OCI-LY1 (cell line): ENCODE results near the gene MPHOSPH6.

Source experiments
- H2AFZ ChIP-seq: fragments of 200-600 bp; sonication (generic), shearing (Covaris generic); 2 replicates; pipeline ENCODE4 v1.6.0; 2014; ENCODE audit warnings: antibody characterized with exemption, mild to moderate bottlenecking, low read length
- H3F3A ChIP-seq: fragments of 200-600 bp; sonication (generic), shearing (Covaris generic); 2 replicates; pipeline ENCODE4 v1.6.0; 2014; ENCODE audit warnings: mild to moderate bottlenecking, antibody characterized with exemption, low read length, moderate library complexity; ENCODE audit not compliant: insufficient read depth
- H3K27ac ChIP-seq: fragments of 200-600 bp; sonication (generic); 2 replicates; pipeline ENCODE4 v1.5.1; 2014; ENCODE audit warnings: low read length, mixed run types, mild to moderate bottlenecking, low read depth; ENCODE audit not compliant: poor library complexity, severe bottlenecking
- H3K27me3 ChIP-seq: fragments of 200-600 bp; sonication (generic); 2 replicates; pipeline ENCODE4 v1.6.0; 2014; ENCODE audit warnings: antibody characterized with exemption, mild to moderate bottlenecking, low read length, moderate library complexity; ENCODE audit not compliant: insufficient read depth
- H3K36me3 ChIP-seq: fragments of 200-600 bp; sonication (generic); 2 replicates; pipeline ENCODE4 v1.6.1; 2014; ENCODE audit warnings: mild to moderate bottlenecking, antibody characterized with exemption, low read length, moderate library complexity, mixed read lengths; ENCODE audit not compliant: insufficient read depth
- H3K4me1 ChIP-seq: fragments of 200-600 bp; sonication (generic); 2 replicates; pipeline ENCODE4 v1.5.1; 2014; ENCODE audit warnings: mild to moderate bottlenecking, low read length, moderate library complexity; ENCODE audit not compliant: insufficient read depth, severe bottlenecking
- H3K4me2 ChIP-seq: fragments of 200-600 bp; sonication (generic), shearing (Covaris generic); 2 replicates; pipeline ENCODE4 v1.6.1; 2014; ENCODE audit warnings: low read length
- H3K4me3 ChIP-seq: fragments of 200-600 bp; sonication (generic); 2 replicates; pipeline ENCODE4 v1.5.1; 2014; ENCODE audit warnings: low read length, low read depth, mild to moderate bottlenecking, mixed read lengths; ENCODE audit not compliant: poor library complexity, severe bottlenecking
- H3K79me2 ChIP-seq: fragments of 200-600 bp; shearing (Covaris generic); 2 replicates; pipeline ENCODE4 v1.6.1; 2016; ENCODE audit warnings: mixed run types, low read length, mixed read lengths; ENCODE audit not compliant: insufficient read depth
- H3K9ac ChIP-seq: fragments of 200-600 bp; sonication (generic), shearing (Covaris generic); 2 replicates; pipeline ENCODE4 v1.6.1; 2014; ENCODE audit warnings: mild to moderate bottlenecking, low read length, mixed read lengths
- H3K9me2 ChIP-seq: fragments of 200-600 bp; sonication (generic), shearing (Covaris generic); 2 replicates; pipeline ENCODE4 v1.6.1; 2014; ENCODE audit warnings: low read depth, mild to moderate bottlenecking, low read length, mixed read lengths
- H3K9me3 ChIP-seq: fragments of 200-600 bp; shearing (Covaris generic); 2 replicates; pipeline ENCODE4 v1.6.1; 2014; ENCODE audit warnings: low read length, mixed read lengths
- H4K20me1 ChIP-seq: fragments of 200-600 bp; sonication (generic), shearing (Covaris generic); 2 replicates; pipeline ENCODE4 v1.6.0; 2016; ENCODE audit warnings: mild to moderate bottlenecking, low read length; ENCODE audit not compliant: insufficient read depth
- EZH2 ChIP-seq: fragments of 200-600 bp; sonication (generic), shearing (Covaris generic); IDR thresholded peaks from 2 replicates; pipeline ENCODE4 v1.8.0; 2017; ENCODE audit warnings: borderline replicate concordance, mixed run types, mild to moderate bottlenecking, antibody characterized with exemption, low read length, moderate library complexity, mixed read lengths
- TF ChIP-seq, protein P1 (sequence below): fragments of 200-600 bp; sonication (generic), shearing (Covaris generic); IDR thresholded peaks from 2 replicates; pipeline ENCODE4 v1.5.1; 2017; ENCODE audit warnings: mild to moderate bottlenecking, antibody characterized with exemption, low read length, moderate library complexity, mixed read lengths

MPHOSPH6 gene

DNA sequence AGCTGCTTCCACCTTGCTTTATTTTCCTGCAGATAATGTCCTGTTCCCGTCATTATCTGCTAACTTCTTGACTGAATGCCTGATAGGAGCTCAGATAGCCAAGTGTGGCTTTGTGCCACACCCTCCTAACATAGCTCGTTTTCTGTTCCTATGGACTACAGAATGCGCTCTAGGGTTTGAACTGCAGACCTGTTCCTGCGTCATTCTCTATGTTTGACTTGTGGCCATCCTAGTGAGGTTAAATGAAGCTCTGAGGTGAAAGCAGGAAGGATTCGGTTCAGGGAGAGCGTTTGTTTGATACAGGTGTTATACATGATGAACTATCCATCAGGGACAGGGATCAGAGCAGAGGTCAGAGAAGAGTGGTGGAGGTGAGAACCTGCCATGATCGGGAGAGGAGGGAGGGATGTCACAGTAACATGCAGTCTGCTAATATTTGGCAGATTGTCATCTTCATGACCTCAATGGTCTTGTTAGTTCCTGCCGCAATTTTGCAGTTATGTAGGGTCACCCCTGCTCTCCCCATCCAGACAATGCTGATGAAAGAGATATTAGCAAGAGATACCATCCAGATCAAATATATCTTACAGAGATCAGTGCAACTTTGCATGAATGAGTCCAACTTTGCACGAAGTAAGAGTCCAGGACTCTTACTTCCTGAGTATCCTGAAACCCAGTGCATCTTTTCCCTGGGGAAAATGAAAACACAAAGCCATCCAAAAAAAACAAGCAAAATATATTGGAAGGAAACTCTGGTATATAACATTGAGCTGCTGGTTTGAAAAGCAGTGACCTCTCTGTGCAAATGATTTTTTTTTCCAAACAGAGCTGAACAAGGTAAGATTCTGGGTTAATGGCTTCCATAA lies 32.8 kb downstream of the MPHOSPH6 start:
- Histone ChIP-seq H2AFZ (no peak overlapping the region), H3K36me3 (0 out of 2 replicates have a peak, but pooled peaks cover 6% of the 10 kb centered on the region), H3K9ac (no peak overlapping the region), H3K79me2 (no peaks in the 10 kb centered on the region), H3F3A (no peaks in the 10 kb centered on the region), H3K4me3 (no peak overlapping the region), H3K9me3 (no peaks in the 10 kb centered on the region), H4K20me1 (no peaks in the 10 kb centered on the region), H3K27ac (no peak overlapping the region), H3K4me1 (no peaks in the 10 kb centered on the region), H3K9me2 (no peaks in the 10 kb centered on the region), H3K27me3 (no peaks in the 10 kb centered on the region), H3K4me2 (no peak overlapping the region)
- TF ChIP-seq, protein P1, sequence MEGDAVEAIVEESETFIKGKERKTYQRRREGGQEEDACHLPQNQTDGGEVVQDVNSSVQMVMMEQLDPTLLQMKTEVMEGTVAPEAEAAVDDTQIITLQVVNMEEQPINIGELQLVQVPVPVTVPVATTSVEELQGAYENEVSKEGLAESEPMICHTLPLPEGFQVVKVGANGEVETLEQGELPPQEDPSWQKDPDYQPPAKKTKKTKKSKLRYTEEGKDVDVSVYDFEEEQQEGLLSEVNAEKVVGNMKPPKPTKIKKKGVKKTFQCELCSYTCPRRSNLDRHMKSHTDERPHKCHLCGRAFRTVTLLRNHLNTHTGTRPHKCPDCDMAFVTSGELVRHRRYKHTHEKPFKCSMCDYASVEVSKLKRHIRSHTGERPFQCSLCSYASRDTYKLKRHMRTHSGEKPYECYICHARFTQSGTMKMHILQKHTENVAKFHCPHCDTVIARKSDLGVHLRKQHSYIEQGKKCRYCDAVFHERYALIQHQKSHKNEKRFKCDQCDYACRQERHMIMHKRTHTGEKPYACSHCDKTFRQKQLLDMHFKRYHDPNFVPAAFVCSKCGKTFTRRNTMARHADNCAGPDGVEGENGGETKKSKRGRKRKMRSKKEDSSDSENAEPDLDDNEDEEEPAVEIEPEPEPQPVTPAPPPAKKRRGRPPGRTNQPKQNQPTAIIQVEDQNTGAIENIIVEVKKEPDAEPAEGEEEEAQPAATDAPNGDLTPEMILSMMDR = no peak
- TF ChIP-seq EZH2 = no peak

DNA sequence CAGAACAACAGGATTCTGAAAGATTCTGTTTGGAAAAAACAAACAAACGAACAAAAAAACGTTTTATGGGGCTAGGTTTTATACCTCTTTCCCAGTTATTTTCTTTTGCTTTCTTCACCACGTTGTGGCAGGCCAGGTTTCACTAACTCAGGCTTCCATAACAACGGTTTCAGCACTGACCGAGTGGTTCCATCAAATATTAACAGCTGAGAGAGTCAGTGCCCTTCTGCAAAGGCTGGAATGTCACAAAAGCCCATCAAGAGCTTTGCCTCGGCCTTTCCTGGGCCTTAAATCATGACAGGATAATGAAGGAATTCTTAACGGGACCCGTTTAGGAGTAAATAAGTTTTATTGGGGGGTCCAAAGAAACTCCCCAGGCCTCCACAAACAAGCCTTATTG lies 34.2 kb downstream of the MPHOSPH6 start:
- Histone ChIP-seq H3K27ac (no peak overlapping the region), H3K4me2 (no peak overlapping the region), H2AFZ (no peak overlapping the region), H3K9me2 (no peaks in the 10 kb centered on the region), H4K20me1 (no peaks in the 10 kb centered on the region), H3K79me2 (no peaks in the 10 kb centered on the region), H3K4me3 (no peak overlapping the region), H3K27me3 (no peaks in the 10 kb centered on the region), H3K9me3 (no peaks in the 10 kb centered on the region), H3K9ac (no peak overlapping the region), H3K36me3 (0 out of 2 replicates have a peak, but pooled peaks cover 6% of the 10 kb centered on the region), H3K4me1 (no peaks in the 10 kb centered on the region), H3F3A (no peaks in the 10 kb centered on the region)
- no peak for TF ChIP-seq EZH2
- TF ChIP-seq, protein P1 = no peak

GRCh38 chr16:82134846-82135245 lies 35.2 kb downstream of the MPHOSPH6 start:
- Histone ChIP-seq H4K20me1 (no peaks in the 10 kb centered on the region), H3K4me2 (no peak overlapping the region), H3K27ac (no peak overlapping the region), H3K79me2 (no peaks in the 10 kb centered on the region), H3K36me3 (0 out of 2 replicates have a peak, but pooled peaks cover 6% of the 10 kb centered on the region), H3K4me3 (no peak overlapping the region), H3K9me3 (no peaks in the 10 kb centered on the region), H3K27me3 (no peaks in the 10 kb centered on the region), H3K9ac (no peak overlapping the region), H3F3A (no peaks in the 10 kb centered on the region), H2AFZ (no peak overlapping the region), H3K9me2 (no peaks in the 10 kb centered on the region), H3K4me1 (no peaks in the 10 kb centered on the region)
- no peak for TF ChIP-seq EZH2
- TF ChIP-seq, protein P1 = no peak
